ENCODE measurements around the gene AGBL3. TPM values are rescaled to one million over a fixed set of nuclear protein-coding genes. Genes with fewer than 3 reads are reported as not detected.

The AGBL3 gene
- total and polyA plus RNA-seq, 8 donors = 2.7 to 15.3 (median 11.3) TPM

DNA sequence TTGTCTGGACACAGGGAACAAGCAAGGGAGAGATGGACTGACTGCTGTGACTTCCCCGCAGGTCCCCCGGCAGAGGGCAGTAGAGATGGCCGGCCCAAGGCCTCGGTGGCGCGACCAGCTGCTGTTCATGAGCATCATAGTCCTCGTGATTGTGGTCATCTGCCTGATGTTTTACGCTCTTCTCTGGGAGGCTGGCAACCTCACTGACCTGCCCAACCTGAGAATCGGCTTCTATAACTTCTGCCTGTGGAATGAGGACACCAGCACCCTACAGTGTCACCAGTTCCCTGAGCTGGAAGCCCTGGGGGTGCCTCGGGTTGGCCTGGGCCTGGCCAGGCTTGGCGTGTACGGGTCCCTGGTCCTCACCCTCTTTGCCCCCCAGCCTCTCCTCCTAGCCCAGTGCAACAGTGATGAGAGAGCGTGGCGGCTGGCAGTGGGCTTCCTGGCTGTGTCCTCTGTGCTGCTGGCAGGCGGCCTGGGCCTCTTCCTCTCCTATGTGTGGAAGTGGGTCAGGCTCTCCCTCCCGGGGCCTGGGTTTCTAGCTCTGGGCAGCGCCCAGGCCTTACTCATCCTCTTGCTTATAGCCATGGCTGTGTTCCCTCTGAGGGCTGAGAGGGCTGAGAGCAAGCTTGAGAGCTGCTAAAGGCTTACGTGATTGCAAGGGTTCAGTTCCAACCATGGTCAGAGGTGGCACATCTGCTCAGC is 178.2 kb downstream of the AGBL3 start:
- Histone ChIP-seq H3K36me3 (peaks cover 0 to 55% of the 10 kb centered on the region in 2 donors), H3K27ac (peak overlapping the region; percentile 23 to 100), H3K4me1 (peaks cover 22 to 86% of the 10 kb centered on the region in 2 donors), H3K9me3 (no peaks in the 10 kb centered on the region), H3K4me3 (no peak overlapping the region), H3K27me3 (no peaks in the 10 kb centered on the region)
- no peak for DNase-seq
- no peak for ATAC-seq
- intact Hi-C loops (cut with DNase I) = loop anchor here in 1 of 2 donors (10.0 kb wide), 1 partner anchor 170 kb away; no protein-coding TSS in a partner anchor
- TF ChIP-seq, protein P1, sequence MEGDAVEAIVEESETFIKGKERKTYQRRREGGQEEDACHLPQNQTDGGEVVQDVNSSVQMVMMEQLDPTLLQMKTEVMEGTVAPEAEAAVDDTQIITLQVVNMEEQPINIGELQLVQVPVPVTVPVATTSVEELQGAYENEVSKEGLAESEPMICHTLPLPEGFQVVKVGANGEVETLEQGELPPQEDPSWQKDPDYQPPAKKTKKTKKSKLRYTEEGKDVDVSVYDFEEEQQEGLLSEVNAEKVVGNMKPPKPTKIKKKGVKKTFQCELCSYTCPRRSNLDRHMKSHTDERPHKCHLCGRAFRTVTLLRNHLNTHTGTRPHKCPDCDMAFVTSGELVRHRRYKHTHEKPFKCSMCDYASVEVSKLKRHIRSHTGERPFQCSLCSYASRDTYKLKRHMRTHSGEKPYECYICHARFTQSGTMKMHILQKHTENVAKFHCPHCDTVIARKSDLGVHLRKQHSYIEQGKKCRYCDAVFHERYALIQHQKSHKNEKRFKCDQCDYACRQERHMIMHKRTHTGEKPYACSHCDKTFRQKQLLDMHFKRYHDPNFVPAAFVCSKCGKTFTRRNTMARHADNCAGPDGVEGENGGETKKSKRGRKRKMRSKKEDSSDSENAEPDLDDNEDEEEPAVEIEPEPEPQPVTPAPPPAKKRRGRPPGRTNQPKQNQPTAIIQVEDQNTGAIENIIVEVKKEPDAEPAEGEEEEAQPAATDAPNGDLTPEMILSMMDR (IDR thresholded peaks at IDR 0.05) = no peak

DNA sequence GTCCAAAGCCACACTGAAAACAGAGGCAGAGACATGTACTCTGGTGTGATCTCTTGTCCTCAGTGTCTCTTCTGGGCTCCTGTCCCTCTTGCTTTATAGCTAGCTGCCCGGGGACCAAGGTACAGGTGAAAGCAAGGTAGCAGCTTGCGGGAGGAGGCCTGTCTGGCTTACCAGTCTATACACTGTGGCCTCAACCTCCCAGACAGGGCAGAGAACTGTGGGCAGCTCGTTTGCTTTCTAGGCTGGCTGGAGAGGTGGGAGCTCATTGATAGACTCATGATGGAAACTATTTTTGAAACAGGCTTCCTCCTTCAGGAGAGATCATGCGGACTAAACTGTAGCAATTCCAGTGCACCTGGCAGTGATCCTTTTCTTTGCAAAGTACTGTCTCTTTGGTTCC is 179.6 kb downstream of the AGBL3 start:
- H3K36me3 ChIP-seq = peaks cover 0 to 55% of the 10 kb centered on the region in 2 donors
- no peaks in the 10 kb centered on the region for H3K9me3 ChIP-seq
- TF ChIP-seq, protein P1 (IDR thresholded peaks at IDR 0.05) = no peak
- intact Hi-C loops (cut with DNase I) = loop anchor here in 1 of 2 donors (10.0 kb wide), 1 partner anchor 171 kb away; no protein-coding TSS in a partner anchor
- ATAC-seq (no peak), DNase-seq (no peak)
- peak overlapping the region; percentile 65 to 100 for H3K27ac ChIP-seq
- H3K27me3 ChIP-seq = no peaks in the 10 kb centered on the region
- no peak overlapping the region for H3K4me3 ChIP-seq
- H3K4me1 ChIP-seq = peaks cover 10 to 80% of the 10 kb centered on the region in 2 donors

DNA sequence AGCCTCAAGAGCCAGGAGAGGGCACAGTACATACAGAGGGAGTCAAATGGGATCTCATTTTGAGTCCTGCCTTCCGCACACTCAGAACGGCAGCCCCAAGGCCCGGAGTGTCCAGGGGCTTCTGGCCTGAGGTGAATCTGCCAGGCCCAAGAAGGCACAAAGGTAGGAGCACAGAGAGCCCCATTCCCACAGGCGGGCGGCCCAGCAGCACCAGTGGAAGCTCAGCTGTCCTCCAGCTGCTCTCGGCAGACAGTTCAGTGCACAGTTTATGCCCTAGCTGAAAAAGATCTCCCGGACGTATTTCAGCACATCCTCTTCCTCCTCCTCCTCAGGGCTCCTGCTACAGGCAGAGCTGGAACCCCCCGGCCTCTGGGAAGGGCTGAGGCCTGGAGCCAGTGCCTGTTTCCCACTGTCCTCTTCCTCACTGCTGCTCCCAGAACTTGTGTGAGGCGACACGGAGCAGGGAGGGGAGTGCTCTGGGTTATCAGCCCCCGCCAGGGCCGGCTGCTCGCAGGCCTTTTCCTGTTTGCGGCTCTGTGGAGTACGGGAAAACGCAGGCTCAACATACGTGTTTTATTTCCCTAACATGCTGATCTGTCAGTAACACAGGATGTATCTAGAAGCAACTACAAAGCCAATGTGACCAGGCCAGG is 180.2 kb downstream of the AGBL3 start:
- TF ChIP-seq, protein P1 (IDR thresholded peaks at IDR 0.05) = no peak
- Histone ChIP-seq H3K4me3 (no peak overlapping the region), H3K36me3 (peaks cover 0 to 55% of the 10 kb centered on the region in 2 donors), H3K9me3 (no peaks in the 10 kb centered on the region), H3K27ac (peak overlapping the region; percentile 65 to 100), H3K4me1 (peaks cover 5 to 80% of the 10 kb centered on the region in 2 donors), H3K27me3 (no peaks in the 10 kb centered on the region)
- no peak for DNase-seq
- ATAC-seq = no peak
- intact Hi-C loops (cut with DNase I) = loop anchor here in 1 of 2 donors (10.0 kb wide), 1 partner anchor 172 kb away; no protein-coding TSS in a partner anchor

DNA sequence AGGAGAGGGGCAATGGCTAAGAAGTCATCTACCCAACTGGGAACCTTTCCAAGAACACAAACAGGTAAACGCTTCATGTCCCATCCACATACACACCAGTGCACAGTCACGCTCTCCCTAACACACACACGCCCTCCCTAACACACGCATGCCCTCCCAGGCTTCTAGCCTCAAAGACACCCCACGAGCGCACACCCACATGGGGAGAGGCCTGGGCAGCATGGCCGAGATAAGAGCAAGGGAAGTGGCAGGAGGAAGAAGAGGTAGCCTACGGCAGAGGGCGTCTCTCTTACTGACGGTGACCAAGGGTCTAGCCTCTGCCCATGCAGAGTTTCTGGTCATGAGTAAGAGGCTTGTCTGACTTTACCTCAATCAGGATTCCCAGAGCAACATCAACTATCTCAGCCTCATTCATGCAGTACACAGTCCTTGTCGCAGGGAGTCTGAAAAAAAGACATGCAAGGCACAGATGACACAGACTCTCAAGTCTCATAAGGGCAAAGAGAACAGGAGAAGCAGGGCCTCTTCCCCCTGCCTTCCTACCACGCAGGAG is 181.1 kb downstream of the AGBL3 start:
- peaks cover 0 to 55% of the 10 kb centered on the region in 2 donors for H3K36me3 ChIP-seq
- H3K27me3 ChIP-seq = no peaks in the 10 kb centered on the region
- peaks cover 8 to 74% of the 10 kb centered on the region in 2 donors for H3K4me1 ChIP-seq
- peak overlapping the region; percentile 65 to 100 for H3K27ac ChIP-seq
- intact Hi-C loops (cut with DNase I) = loop anchor here in 1 of 2 donors (10.0 kb wide), 1 partner anchor 173 kb away; no protein-coding TSS in a partner anchor
- TF ChIP-seq, protein P1 (IDR thresholded peaks at IDR 0.05) = no peak
- no peaks in the 10 kb centered on the region for H3K9me3 ChIP-seq
- DNase-seq = no peak
- ATAC-seq = no peak
- H3K4me3 ChIP-seq = peak overlapping the region in 1 of 2 donors; percentile 24
